Measurements from ENCODE around the gene ZIC2.
"Not testable (repeated sequence)": the region's sequence is repeated elsewhere in the genome, so short reads cannot be mapped to it uniquely, and the experiment has no call there.

The ZIC2 gene

DNA sequence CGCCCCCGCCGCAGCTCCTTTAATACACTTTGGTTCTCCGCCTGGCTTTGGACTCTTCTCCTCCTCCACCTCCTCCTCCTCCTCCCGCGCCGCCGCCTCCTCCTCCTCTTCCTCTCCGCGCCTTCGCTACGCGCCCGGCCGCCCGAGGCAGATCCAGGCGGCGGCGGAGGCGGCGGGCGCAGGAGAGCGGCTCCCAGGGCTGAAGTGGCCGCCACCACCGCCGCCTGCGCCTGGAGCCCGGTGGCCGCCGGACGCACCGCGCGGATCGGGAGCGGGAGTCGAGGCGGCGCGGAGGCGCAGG lies at the start of gene ZIC2:
Gene ZIC2 (plus strand): TSS at position 50 of the 301 bp plus-strand sequence. CDS start 281 bp downstream, outside the sequence.
- peak in 1 of 2 experiments; percentile 52 for DNase-seq

DNA sequence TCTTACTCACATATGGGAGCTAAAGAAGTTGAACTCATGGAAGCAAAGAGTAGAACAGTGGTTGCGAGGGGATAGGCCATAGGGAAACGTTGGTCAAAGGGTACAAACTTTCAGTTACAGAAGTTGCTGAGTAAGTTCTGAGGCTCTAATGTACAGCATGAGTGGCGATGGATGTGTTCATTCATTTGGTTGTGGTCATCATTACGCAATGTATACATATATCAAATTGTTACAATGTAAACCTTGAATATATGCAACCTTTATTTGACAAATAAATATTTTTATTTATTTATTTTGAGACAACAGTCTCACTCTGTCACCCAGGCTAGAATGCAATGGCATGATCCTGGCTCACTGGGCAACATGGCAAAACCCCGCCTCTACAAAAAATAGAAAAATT lies 48.7 kb upstream of the ZIC2 start:
- no peak for DNase-seq

DNA sequence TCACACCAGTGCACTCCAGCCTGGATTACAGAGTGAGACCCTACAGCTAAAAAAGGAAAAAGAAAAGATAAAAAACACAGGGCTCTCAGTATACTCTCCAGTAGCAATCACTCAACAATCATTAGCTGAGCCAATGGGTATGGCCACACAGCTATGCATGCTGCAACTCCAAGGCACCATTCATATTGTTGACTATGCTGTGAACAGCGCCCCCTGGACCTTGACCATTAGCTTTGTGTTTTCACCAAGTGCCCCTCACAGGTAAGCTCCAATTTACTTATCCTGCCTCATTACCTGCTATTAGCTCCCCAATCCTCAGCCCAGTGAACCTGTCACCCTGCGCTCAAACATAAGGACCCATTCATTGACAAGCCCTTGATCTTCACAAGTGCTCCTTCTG lies 45.8 kb upstream of the ZIC2 start:
- no peak for DNase-seq

DNA sequence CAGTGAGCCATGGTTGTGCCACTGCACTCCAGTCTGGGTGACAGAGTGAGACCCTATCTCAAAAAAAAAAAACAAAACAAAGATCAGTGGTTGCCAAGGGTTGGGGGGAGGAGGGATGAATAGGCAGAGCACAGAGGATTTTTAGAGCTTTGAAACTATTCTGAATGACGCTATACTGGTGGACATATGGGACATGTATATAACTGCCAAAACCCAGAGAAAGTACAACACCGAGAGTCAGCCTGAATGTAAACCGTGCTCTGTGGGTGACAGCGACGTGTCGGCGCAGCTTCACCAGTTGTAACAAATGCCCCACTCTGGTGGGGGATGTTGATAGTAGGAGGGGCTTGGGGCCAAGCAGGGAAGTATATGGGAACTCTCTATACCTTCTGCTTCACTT lies 42.9 kb upstream of the ZIC2 start:
- no peak for DNase-seq

DNA sequence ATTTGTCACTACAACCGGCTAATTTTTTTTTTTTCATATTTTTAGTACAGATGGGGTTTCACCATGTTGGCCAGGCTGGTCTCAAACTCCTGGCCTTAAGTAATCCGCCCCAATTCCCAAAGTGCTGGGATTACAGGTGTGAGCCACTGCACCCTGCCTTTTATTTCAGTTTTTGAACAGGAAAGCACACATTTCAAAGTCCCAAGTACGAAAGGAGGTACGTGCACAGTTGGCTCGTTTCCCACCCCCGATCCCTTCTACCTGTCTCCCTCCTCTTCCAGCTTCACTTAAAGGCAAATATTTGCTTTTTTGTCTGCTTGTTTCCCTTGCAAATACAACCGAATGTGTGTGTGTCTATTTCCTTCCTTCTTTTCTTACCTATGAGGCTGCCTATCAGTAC lies 40.5 kb upstream of the ZIC2 start:
- DNase-seq: no peak

DNA sequence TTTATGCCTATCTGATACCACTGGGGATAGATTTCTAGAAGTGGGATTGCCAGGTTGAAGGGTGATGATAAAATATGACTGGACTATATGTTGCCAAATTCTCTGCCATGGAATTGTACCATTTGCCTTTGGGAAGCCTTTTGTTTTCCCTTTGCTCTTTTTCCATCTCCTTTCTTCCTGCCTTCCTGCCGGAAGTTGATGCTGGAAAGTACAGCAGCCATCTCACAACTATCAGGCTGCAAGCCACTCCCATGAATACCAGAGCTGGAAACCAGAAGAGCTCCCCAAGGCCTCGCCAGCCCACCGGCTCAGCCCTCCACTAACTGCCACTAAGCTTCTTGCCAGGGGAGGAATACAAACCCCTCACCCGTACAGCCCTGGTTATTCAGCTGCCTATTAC lies 39.7 kb upstream of the ZIC2 start:
- no peak for DNase-seq

DNA sequence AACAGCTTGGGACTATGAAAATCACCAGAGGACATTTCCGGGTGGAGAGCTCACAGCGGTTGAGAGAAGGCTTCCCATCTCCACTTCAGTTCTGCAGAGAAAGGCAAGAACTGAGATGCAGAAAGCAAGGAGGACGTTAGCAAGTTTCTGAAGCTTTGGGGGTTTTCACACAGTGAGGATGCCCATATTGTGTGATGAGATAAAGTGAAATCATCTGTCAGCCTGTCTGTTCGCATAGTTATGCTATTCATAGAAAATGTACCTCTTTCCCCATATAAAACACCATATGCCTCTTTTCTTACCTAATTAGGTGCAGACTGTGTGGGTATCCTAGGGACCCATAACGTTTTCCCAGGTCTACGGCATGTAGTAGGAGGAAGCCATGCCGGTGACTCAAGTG lies 37.5 kb upstream of the ZIC2 start:
- DNase-seq: no peak

DNA sequence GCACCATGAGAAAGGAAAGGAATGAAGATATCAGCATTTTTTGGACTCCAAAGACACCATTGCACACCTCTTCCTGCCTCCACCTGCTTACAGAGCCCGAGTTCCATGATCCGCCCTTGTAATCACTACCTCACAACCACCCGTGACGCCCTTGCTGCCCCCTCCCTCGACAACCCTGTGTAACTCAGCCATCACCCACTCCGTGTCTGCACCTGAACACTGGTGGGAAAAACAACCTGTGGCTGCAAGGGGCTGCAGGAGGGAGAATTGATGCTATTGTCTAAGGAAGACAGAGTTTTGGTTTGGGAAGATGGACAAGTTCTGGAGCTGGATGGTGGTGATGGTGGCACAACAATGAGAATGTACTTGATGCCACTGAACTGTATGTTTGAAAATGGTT lies 37.0 kb upstream of the ZIC2 start:
- DNase-seq: no peak

DNA sequence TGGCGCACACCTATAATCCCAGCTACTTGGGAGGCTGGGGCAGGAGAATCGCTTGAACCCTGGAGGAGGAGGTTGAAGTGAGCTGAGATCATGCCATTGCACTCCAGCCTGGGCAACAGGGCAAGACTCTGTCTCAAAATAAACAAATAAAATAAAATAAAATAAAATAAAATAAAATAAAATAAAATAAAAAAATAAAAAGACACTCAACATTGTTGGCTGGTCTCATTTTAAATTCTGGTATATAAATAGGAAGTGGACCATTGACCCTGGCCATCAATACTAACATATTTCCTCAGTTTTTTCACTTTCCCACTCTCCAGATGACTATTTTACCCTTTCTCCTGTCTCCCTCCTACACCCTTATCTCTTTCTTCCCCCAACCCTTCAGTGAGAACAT lies 36.1 kb upstream of the ZIC2 start:
- DNase-seq: not testable (repeated sequence)

DNA sequence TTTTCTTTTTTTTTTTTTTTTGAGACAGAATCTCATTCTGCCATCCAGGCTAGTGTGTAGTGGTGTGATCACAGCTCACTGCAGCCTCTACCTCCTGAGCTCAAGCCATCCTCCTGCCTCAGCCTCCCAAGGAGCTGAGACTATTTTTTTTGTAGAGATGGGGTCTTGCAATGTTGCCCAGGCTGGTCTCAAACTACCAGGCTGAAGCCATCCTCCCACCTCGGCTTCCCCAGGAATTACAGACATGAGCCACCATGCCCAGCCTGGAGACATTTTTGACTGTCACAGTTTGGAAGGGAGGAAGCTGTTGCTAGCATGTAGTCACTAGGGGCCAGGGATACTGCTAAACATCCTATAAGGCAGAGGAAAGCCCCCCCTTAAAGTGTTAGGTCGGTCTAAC lies 33.9 kb upstream of the ZIC2 start:
- no peak for DNase-seq

DNA sequence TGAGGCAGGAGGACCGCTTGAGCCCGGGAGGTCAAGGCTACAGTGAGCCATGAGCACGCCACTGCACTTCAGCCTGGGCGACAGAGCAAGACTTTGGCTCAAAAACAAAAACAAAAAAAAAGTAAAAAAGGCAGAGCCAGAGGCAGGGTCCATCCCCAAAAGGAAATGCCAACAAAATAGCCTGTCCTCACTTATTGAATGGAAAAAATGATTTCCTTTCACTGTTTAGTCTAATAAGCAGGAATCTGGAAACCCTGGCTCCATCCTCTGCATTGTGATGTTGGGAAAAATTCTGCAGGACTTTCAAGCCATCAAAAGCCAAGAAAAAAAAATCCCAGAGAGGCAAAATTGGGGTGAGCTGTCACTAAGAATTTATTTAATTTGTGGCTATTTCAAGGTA lies 33.2 kb upstream of the ZIC2 start:
- DNase-seq: no peak

DNA sequence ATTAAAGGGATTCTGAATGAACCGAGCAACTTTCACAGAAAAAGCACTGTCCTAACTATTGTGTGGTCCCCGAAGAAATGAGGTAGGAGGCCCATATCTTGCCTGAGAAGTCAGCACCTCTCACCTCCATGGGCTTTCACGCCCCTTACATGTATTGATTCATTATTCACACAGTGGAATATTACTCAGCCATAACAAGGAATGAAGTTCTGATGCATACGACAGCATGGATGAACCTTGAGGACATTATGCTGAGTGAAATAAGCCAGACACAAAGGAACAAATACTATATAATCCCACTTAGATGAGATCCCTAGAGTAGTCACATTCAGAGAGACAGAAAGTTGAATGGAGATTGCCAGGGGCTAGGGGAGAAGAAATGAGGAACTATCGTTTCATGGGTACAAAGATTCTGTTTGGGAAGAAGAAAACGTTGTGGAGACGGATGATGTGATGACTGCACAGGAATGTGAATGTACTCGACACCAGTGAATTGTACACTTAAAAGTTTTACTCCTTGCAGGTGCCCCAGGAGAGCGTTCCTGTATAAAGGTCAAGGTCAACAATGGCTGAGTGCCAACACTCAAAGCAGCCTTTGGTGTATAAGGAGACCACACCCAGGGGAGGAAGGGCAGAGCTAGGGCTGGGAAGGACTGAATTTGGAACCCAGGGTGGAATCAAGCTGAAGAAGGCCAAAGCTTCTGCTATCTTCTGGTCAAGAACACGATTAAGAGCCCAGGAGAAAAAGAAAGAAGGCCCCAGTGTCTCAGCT lies 32.5 kb upstream of the ZIC2 start:
- DNase-seq: no peak

DNA sequence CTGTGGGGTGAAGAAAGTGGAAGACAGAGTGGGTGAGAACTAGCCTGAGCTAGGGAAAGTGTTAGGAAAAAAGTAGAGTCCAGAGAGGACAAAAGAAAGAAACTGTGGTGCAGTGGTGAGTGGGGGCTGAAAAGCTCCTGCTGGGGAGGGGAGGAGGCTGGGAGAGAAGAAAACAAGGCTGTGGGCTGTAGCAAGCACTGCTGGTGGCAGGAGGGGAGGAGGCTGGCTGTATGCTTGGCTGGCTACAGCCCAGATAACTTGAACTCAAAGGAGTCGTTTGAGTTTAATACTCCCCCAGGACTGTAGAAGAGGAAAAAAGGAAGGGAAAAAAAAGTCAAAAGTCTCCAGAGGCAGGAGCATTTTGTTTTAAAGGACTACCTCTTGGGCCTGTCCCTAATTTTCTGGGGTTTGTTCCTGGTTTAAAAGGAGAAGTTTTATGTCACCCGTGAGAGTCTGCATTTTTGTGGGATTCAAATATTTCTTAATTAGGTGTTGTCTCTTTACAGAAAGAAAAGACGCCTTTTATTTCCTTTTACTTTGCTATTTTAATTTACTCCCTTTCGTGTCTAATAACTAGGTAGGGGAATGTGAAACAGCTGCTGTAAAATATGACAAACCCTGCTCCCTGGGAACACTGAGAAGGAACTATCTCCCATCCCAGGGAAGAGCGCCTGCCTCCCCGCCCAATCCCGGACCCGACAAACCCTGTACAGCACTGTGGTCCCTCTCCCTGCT lies 31.7 kb upstream of the ZIC2 start:
- DNase-seq: no peak

DNA sequence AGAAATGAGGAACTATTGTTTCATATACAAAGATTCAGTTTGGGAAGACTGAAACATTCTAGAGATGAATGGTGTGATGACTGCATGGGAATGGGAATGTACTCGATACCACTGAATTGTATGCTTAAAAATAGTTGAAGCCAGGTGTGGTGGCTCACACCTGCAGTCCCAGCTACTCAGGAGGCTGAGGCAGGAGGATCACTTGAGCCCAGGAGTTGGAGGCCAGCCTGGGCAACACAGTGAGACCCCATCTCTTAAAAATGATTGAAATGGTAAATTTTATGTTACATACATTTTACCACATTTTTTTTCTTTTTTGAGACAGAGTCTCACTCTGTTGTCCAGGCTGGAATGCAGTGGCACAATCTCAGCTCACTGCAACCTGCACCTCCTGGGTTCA lies 29.9 kb upstream of the ZIC2 start:
- not testable (repeated sequence) for DNase-seq

DNA sequence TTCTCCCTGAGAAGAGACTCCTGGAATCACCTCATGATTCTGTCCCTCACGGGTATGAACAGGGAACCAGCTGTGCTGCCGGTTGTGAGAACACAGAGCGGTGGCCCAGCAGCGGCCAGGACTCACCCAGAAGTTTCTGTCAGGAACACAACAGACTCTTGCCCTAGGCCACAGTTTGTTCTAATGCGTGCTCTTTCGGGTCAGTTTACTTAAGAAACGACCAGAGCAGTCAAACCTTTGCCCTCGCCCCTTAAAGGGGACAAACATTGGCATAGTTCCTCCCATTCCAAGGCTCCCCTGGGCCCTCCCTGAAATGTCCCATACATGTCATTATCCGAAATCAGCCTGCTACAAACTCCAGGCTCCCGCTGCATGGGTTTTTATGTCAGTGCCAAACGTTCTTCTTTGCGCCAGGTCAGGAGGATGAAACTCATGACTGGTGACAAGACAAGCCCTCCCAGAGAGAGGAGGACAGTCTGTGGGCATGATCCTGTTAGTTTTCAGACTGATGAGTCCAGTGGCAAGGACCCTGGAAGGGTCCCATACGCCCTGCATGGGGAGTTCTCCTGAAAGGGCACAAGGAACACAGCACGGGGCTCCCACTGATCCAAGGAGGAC lies 28.3 kb upstream of the ZIC2 start:
- DNase-seq: no peak

DNA sequence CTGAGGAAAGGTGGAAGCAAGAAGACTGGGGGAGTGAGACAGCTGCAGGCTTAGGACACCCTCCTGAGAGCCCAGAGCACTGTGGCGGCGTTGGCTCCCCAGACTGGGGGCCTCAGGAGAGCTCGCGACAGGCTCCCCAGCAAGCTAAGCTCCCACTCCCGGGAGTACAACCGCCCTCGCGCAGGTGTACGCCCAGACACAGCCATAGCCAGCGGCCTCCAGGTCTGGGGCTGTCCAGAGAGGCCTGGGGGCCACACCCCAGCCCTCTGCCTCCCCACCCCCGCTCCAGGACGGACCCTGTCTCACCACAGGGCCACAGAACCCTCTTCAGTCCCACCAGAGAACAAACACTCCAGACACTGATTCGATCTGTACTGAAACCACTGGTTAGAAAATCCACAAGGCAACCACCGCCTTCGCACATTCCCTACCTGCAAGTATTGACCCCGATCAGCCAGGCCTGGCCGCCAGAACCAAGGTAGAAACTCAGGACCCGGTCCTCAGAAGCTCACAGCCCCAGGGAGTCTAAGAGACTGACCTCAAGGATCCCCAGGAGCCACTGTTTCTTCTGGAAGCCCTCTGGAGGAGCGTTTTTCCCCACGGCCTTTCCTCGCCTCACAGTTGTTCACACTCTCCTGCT lies 26.4 kb upstream of the ZIC2 start:
- no peak for DNase-seq

DNA sequence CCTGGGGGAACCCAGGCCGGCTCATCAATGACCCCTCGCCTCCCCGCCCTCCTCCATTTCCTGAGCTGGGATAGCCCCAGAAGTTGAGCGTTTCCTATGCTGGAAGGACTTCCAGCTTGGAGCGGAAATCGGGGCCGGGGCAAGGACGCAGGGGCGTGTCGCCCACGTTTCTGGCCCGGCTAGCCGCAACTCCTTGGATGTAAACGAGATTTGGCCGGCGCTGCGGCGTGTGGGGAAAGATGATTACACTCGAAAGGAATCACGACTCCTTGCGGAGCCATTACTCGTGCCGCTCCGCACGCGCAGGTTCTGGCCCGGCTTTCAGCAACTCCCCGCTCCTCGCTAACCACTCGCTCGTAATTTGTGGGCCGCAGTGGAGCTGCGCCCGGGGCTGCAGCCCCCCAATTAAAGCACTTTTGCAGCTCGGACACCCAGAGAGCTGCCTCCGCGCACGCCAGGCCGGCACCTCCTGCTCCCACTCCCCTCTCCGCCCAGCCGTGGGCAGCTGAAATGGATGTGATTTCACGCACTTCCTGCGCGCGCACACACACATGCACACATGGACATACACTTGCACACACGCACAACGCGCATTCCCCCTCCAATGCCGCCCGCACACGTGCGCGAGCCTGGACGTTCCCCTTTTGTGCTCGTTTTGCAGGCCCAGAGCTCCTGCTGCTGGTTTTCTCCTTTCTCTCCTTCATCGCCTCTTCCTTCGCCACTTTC lies 25.7 kb upstream of the ZIC2 start:
- DNase-seq: peak in 1 of 2 experiments; percentile 33

DNA sequence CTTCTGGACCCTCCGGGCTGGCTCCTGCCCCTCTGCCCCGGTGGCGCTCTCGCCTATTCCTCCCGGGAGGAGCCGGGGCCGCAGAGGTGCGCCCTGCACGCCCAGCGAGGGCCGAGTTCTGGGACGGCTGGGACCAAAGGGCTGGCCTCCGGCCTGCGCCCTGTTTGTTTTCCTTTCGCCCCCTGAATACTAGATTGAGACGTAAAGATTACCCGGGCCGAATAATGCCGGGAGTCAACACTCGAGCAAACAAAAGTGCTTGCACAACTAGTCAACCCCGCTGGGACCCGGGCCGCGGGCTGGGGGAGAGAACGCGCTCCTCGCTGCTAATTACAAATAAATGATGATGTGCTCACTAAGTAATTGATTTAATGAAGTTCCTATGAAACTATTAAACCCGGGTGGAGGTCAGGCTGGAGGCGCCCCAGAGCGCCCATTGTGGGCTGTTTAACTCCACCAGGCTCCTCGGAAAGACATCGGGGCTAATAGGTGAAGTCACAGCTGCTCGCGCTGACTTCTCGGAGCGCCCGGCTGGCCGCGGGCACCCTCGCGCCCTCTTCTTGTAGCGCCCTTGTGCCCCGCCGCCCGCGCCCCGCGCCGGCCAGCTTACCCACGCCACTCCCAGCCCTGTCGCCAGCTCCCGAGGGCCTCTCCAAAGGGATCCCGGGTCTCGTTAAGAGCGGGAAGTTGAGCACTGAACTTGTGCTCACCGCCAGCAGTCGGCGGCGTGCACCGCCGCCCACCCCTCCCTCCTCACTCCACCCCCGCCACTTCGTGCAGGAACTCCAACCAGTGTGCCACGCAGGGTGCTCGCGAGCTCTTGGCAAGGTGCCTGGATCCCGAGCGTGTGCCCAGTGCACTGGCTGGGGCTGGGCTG lies 24.9 kb upstream of the ZIC2 start:
- peak in 1 of 2 experiments; percentile 29 for DNase-seq

DNA sequence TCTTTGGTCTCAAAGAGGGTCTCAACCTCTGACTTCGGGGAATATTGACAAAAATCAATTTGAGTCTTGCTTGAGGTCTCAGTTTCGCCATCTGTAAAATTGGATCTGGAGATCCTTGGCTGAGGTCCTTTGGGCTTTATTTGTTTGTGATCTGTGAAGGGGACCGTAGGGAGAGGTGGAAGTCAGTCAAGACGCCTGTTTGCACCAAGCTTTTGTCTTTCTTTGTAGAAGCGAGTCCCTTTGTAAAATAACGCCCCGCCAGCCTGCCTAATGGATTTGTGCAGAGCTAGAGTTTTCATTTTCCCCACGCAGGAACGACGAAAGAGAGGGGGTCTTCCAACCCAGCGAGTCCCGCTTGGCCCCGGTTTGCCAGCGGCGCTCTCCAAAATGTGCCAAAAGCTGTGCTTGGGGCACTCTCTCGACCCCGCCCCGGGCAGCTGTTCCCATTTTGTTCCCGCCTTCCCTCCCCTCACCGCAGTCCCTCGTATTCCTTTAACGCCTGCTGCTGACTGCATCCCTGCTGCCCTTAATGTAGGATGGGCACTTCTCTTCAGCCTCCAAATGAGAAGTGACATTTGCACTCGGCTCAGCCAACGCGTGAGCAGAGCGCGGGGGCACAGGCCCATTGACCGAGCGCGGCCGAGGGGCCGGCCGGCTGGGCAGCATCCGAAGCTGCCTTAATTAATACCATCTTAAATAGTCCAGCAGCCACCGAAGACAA lies 23.0 kb upstream of the ZIC2 start:
- peak in 1 of 2 experiments; percentile 36 for DNase-seq

DNA sequence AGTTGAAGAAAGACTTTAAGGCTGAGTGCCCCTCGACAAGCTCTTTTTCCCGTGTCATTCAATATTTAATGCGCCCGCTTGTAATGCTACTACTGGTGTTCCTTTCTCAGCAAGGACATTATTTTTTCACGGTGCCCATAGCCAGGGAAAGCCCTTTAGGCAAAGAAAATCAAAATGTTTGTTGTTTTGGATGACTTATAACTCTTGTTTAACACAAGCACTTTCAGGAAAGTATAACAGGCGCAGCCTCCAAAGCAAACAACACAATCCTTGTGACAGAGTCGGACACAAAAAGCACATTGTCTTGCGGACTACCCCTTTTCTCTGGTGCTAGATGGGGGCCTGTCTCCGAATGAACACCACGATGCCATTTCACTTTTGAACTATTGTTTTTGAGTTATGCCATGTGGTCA lies 22.5 kb upstream of the ZIC2 start:
- DNase-seq: peak in 1 of 2 experiments; percentile 40

DNA sequence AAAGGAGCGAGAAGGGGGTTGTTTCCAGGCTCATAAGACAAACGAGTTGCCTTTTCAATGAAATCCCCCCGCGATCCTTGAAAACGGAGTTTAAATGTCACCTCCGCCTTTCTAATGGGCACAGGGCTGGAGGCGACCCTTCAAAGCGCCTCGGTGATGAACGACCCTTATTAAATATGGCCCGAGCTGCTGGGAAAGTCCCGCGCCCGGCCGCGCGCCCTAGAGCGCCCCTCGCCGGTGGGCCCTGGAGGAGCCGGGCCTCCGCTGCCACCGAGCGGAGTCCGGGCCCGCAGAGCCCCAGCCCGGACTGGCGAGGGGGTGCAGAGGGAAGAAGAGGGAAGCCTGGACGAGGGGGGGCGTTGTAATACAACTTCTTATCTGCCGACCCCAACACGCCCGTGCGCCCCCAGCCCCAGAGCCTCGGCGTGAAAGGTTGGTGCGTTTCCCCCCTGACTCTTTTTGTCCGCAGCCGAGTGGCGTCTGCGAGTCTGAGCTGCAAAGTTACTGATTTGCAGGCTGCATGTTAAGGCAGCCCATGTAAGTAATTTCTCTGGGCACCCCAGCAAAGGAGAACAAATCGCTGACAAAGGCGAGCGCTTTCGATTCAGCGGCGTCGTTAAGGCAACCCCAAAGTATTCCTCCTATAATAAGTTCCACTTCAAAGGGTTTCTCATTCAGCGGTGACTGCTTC lies 21.9 kb upstream of the ZIC2 start:
- peak in 1 of 2 experiments; percentile 30 for DNase-seq
